GM18519 (cell line): Measurements from ENCODE around the gene DNAJA2.

Experiments used
- ATAC-seq: cut with Tn5 transposase; IDR thresholded peaks from one replicate; pipeline ENCODE4 v1.9.1; 2021; ENCODE audit warnings: mild to moderate bottlenecking, moderate library complexity; ENCODE audit not compliant: unreplicated experiment, low FRiP score

The DNAJA2 gene

GRCh38 chr16:46906360-46907060 lies 67.0 kb downstream of the DNAJA2 start:
- ATAC-seq = no peak
